H1 (cell line): ENCODE data around the gene EPDR1. TPM values are rescaled to one million over a fixed set of nuclear protein-coding genes. Genes with fewer than 3 reads are reported as not detected.

Source experiments
- CTCF ChIA-PET: fragments of 300-600 bp; sonication (Branson Sonifier 250); formaldehyde crosslinking; loops from one replicate; lab custom pipeline; 2021; ENCODE audit not compliant: partially characterized antibody; lab: Charles Lee
- POLR2A ChIA-PET: fragments of 300-600 bp; sonication (Branson Sonifier 250); formaldehyde crosslinking; loops from one replicate; lab custom pipeline; 2021; ENCODE audit warnings: inconsistent platforms; ENCODE audit not compliant: partially characterized antibody; lab: Charles Lee
- DNase-seq, 2 experiments: peaks; one replicate each; pipeline versions ENCODE4 v3.0.0 to v3.0.0-alpha.2; 2010 to 2022; ENCODE audit warnings: low spot score in 2 of 2, low read depth in 1 of 2, mixed read lengths in 1 of 2
- FAIRE-seq: peaks from 2 replicates; lab custom pipeline; 2011; peaks lifted over from hg19 to GRCh38; lab: Jason Lieb, UNC
- H2AFZ ChIP-seq: 2 replicates; pipeline ENCODE4 v1.8.1; 2012; ENCODE audit warnings: low read length, inconsistent platforms
- H2AK5ac ChIP-seq: 2 replicates; pipeline ENCODE4 v1.6.1; 2013; ENCODE audit warnings: low read depth, low read length
- H2BK120ac ChIP-seq: replicated peaks from 2 replicates; pipeline ENCODE3; 2013; ENCODE audit warnings: low read depth, low read length, inconsistent platforms
- H2BK12ac ChIP-seq: 2 replicates; pipeline ENCODE4 v1.6.1; 2013; ENCODE audit warnings: low read depth, low read length
- H2BK15ac ChIP-seq: 2 replicates; pipeline ENCODE4 v1.6.1; 2013; ENCODE audit warnings: low read length
- H2BK20ac ChIP-seq: 2 replicates; pipeline ENCODE4 v1.6.1; 2013; ENCODE audit warnings: low read length
- H2BK5ac ChIP-seq: 2 replicates; pipeline ENCODE4 v1.6.1; 2013; ENCODE audit warnings: low read depth, low read length
- H3K14ac ChIP-seq: 2 replicates; pipeline ENCODE4 v1.6.1; 2013; ENCODE audit warnings: inconsistent platforms; ENCODE audit not compliant: insufficient read length
- H3K18ac ChIP-seq: 2 replicates; pipeline ENCODE4 v1.6.1; 2013; ENCODE audit warnings: low read length; ENCODE audit errors: extremely low read depth
- H3K23ac ChIP-seq: 2 replicates; pipeline ENCODE4 v1.6.1; 2013; ENCODE audit warnings: inconsistent platforms; ENCODE audit not compliant: insufficient read length
- H3K23me2 ChIP-seq: 2 replicates; pipeline ENCODE4 v1.6.1; 2013; ENCODE audit warnings: low read depth, low read length
- H3K27ac ChIP-seq: 2 replicates; pipeline ENCODE4 v1.6.1; 2011; ENCODE audit warnings: low read depth, low read length, inconsistent platforms
- H3K27me3 ChIP-seq, 4 experiments: replicated peaks in 1 of 4; 1 replicate in 1 of 4; 2 replicates in 3 of 4; pipeline versions ENCODE4 v1.6.1 to v1.8.1; 2011 to 2013; ENCODE audit warnings: low read length in 3 of 4, mild to moderate bottlenecking in 3 of 4, inconsistent platforms in 2 of 4, mixed read lengths in 2 of 4, moderate library complexity in 1 of 4; ENCODE audit not compliant: control insufficient read depth in 3 of 4, insufficient read depth in 3 of 4; ENCODE audit errors: extremely low read depth in 1 of 4
- H3K36me3 ChIP-seq, 4 experiments: 2 replicates each; pipeline versions ENCODE4 v1.6.1 to v1.8.1; 2011 to 2013; ENCODE audit warnings: mild to moderate bottlenecking in 4 of 4, low read length in 3 of 4, moderate library complexity in 2 of 4, control low read depth in 1 of 4, inconsistent platforms in 1 of 4; ENCODE audit not compliant: insufficient read depth in 4 of 4, control insufficient read depth in 2 of 4
- H3K4ac ChIP-seq: replicated peaks from 2 replicates; pipeline ENCODE3; 2013; ENCODE audit warnings: low read length, low read depth, mixed read lengths, inconsistent platforms; ENCODE audit not compliant: insufficient read length
- H3K4me1 ChIP-seq, 4 experiments: replicated peaks in 1 of 4; 1 replicate in 1 of 4; 2 replicates in 3 of 4; pipeline versions ENCODE4 v1.6.1 to v1.8.1; 2011 to 2013; ENCODE audit warnings: low read length in 3 of 4, inconsistent platforms in 2 of 4, mixed read lengths in 1 of 4; ENCODE audit not compliant: insufficient read depth in 4 of 4, control insufficient read depth in 3 of 4
- H3K4me2 ChIP-seq, 2 experiments: 2 replicates each; pipeline versions ENCODE4 v1.6.1 to v1.8.1; 2011 to 2013; ENCODE audit warnings: low read depth in 2 of 2, low read length in 2 of 2, control low read depth in 1 of 2, inconsistent platforms in 1 of 2, mild to moderate bottlenecking in 1 of 2; ENCODE audit not compliant: insufficient read depth in 1 of 2
- H3K4me3 ChIP-seq, 4 experiments: fragments of 200-600, 300-600 bp in 1 of 4; sonication (generic), shearing (Covaris generic), sonication (Bioruptor Twin) in 1 of 4; 2 replicates each; pipeline versions ENCODE4 v1.5.1 to v1.8.1; 2011 to 2016; ENCODE audit warnings: low read length in 4 of 4, low read depth in 3 of 4, control low read depth in 2 of 4, inconsistent platforms in 2 of 4, mild to moderate bottlenecking in 2 of 4, mixed read lengths in 1 of 4, moderate library complexity in 1 of 4; ENCODE audit not compliant: insufficient read depth in 2 of 4; ENCODE audit errors: extremely low read depth in 1 of 4
- H3K56ac ChIP-seq: replicated peaks from 2 replicates; pipeline ENCODE3; 2013; ENCODE audit warnings: low read depth, mild to moderate bottlenecking, mixed read lengths, low read length, inconsistent platforms; ENCODE audit not compliant: insufficient read length
- H3K79me1 ChIP-seq: 2 replicates; pipeline ENCODE4 v1.6.1; 2013; ENCODE audit warnings: low read depth, low read length, control low read depth
- H3K79me2 ChIP-seq, 2 experiments: 2 replicates each; pipeline versions ENCODE4 v1.6.1 to v1.8.1; 2012 to 2013; ENCODE audit warnings: low read length in 2 of 2, mild to moderate bottlenecking in 2 of 2, inconsistent platforms in 1 of 2; ENCODE audit not compliant: insufficient read depth in 2 of 2, control insufficient read depth in 1 of 2
- H3K9ac ChIP-seq, 4 experiments: replicated peaks in 1 of 4; 1 replicate in 1 of 4; 2 replicates in 3 of 4; pipeline versions ENCODE4 v1.6.1 to v1.8.1; 2011 to 2013; ENCODE audit warnings: low read depth in 3 of 4, low read length in 3 of 4, control low read depth in 2 of 4, mild to moderate bottlenecking in 2 of 4, moderate library complexity in 2 of 4, inconsistent platforms in 1 of 4; ENCODE audit errors: extremely low read depth in 1 of 4
- H3K9me3 ChIP-seq, 2 experiments: 2 replicates each; pipeline versions ENCODE4 v1.6.1 to v1.8.1; 2012 to 2013; ENCODE audit warnings: mild to moderate bottlenecking in 2 of 2, moderate library complexity in 2 of 2, control low read depth in 1 of 2, inconsistent platforms in 1 of 2, low read depth in 1 of 2, low read length in 1 of 2, mixed read lengths in 1 of 2; ENCODE audit not compliant: insufficient read depth in 2 of 2
- H4K20me1 ChIP-seq, 2 experiments: replicated peaks in 1 of 2; 2 replicates each; pipeline versions ENCODE3 to v1.8.1; 2011 to 2013; ENCODE audit warnings: inconsistent platforms in 2 of 2, low read length in 2 of 2, mild to moderate bottlenecking in 1 of 2; ENCODE audit not compliant: insufficient read depth in 2 of 2, control insufficient read depth in 1 of 2
- H4K5ac ChIP-seq: 2 replicates; pipeline ENCODE4 v1.6.1; 2013; ENCODE audit warnings: low read length, low read depth, mixed read lengths, inconsistent platforms; ENCODE audit not compliant: insufficient read length
- H4K8ac ChIP-seq: 2 replicates; pipeline ENCODE4 v1.8.0; 2013; ENCODE audit warnings: mild to moderate bottlenecking, moderate library complexity, low read length, inconsistent platforms; ENCODE audit not compliant: insufficient read depth; ENCODE audit errors: extremely low read depth
- H4K91ac ChIP-seq: replicated peaks from 2 replicates; pipeline ENCODE3; 2013; ENCODE audit warnings: low read length, mixed read lengths, inconsistent platforms; ENCODE audit not compliant: insufficient read length
- SRF ChIP-seq: IDR thresholded peaks from 2 replicates; pipeline ENCODE4 v1.6.1; 2011; ENCODE audit warnings: mild to moderate bottlenecking, low read depth, low read length, moderate library complexity
- WGBS, 2 experiments: shearing (Covaris generic) in 1 of 2; methylation state at CpG; one replicate each; pipeline versions ENCODE4 v1.1.6 to v1.1.7; 2013 to 2015; ENCODE audit warnings: low lambda C conversion rate in 2 of 2, mixed read lengths in 2 of 2, inconsistent platforms in 1 of 2, low coverage in 1 of 2, missing lambda C conversion rate in 1 of 2; ENCODE audit not compliant: insufficient replicate concordance in 2 of 2, insufficient coverage in 1 of 2, insufficient read length in 1 of 2; ENCODE audit errors: extremely low coverage in 1 of 2, missing lambda C conversion rate in 1 of 2; 5-methylcytosine and 5-hydroxymethylcytosine counted together
- polyA plus RNA-seq, 7 experiments: library from polyadenylated mRNA; depleted of rRNA in 3 of 7; stranded (reverse) in 5 of 7; unstranded in 2 of 7; fragments of >200 nt in 5 of 7; fragments of 200-250 nt in 2 of 7; gene quantifications; 1 replicate in 5 of 7; 2 replicates in 1 of 7; 4 replicates in 1 of 7; pipeline versions ENCODE4 v1.2.1 to v1.2.3, GENCODE V29; 2011 to 2013; ENCODE audit warnings: missing spikeins in 2 of 7, mixed read lengths in 2 of 7
- total RNA-seq: library from RNA; stranded (reverse); fragmentation: NEBNext Ultra II Directional; extraction: Animal tissue kit (Norgen Biotek cat#: 25700); gene quantifications from 2 replicates; pipeline ENCODE4 v1.2.1, GENCODE V29; 2021

The EPDR1 gene
- total and polyA plus RNA-seq, 2 of the 8 experiments (the other 6 are each of a cell fraction or from before 2014, with no cell fraction given): 6.4 to 8.2 TPM

DNA sequence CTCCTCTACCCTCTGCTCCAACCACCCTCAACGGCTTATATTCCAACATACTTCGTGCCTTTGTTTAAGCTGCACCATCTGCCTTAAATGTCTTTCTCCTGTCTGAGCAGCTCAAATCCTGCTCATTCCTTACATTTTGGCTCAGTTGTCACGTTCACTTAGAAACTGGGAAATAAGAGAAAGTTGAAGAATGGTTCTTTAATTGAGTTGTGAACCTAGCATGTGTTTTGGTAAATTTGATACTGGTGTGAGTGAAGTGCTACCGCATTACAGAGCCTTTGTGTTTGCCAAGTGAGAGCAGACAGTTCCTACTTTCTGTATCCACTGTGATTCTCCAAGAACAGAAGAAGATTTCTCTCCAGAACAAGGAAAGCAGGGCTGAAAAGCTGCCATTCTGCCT, 54.3 kb downstream of the EPDR1 start:
- no peak overlapping the region for H3K56ac ChIP-seq

More for the DNA sequence above, 54.3 kb downstream of the EPDR1 start:
- POLR2A ChIA-PET: no interaction called here
- Histone ChIP-seq H2BK5ac (no peak overlapping the region), H3K27me3 (no peaks in the 10 kb centered on the region), H4K5ac (no peak overlapping the region), H2AK5ac (no peak overlapping the region), H3K14ac (no peak overlapping the region), H3K4me1 (no peaks in the 10 kb centered on the region), H2BK120ac (no peak overlapping the region), H3K18ac (no peak overlapping the region), H3K4me2 (no peak overlapping the region), H3K23me2 (no peaks in the 10 kb centered on the region), H3K9me3 (no peaks in the 10 kb centered on the region), H4K20me1 (no peaks in the 10 kb centered on the region), H3K4me3 (no peak overlapping the region), H3K79me2 (no peaks in the 10 kb centered on the region), H3K36me3 (no peaks in the 10 kb centered on the region), H3K23ac (no peak overlapping the region), H4K91ac (no peak overlapping the region), H3K79me1 (no peaks in the 10 kb centered on the region), H3K4ac (no peak overlapping the region), H3K9ac (no peak overlapping the region), H2BK12ac (no peak overlapping the region), H2AFZ (no peak overlapping the region), H2BK15ac (no peak overlapping the region), H3K27ac (no peak overlapping the region), H2BK20ac (no peak overlapping the region), H4K8ac (no peak overlapping the region)
- WGBS, 2 experiments: 90% methylated on average over 4 of the region's 4 CpGs; no CpG with 5 or more reads in 1 of the 2 experiments
- DNase-seq (no peak), FAIRE-seq (no peak)
- TF ChIP-seq SRF: no peak
- CTCF ChIA-PET: interaction anchor here (1.0 to 3.3 kb wide), 3 partner anchors 8 to 356 kb away, joined by 3 to 18 read pairs (median 4); partner anchors contain the start of gene SFRP4
